ENCODE results near the gene OVCH1. TPM values are rescaled to one million over a fixed set of nuclear protein-coding genes. Genes with fewer than 3 reads are reported as not detected.

OVCH1 gene
- total RNA-seq, 1 experiment from 2014 or later, result not detected

- no peak for DNase-seq
- no peaks in the 10 kb centered on the region for H3K4me1 Mint-ChIP-seq (ENCODE audit: low read depth, unreplicated experiment)
- H3K27ac Mint-ChIP-seq (ENCODE audit: unreplicated experiment), result no peak overlapping the region
- Histone ChIP-seq H3K27me3 (replicated peaks; ENCODE audit: control insufficient read depth, insufficient read depth, low read length) (no peaks in the 10 kb centered on the region), H3K9me3 (no peaks in the 10 kb centered on the region), H3K4me3 (ENCODE audit: low read depth, low read length) (no peak overlapping the region), H3K36me3 (ENCODE audit: control insufficient read depth, insufficient read depth, low read length) (no peaks in the 10 kb centered on the region), H3K4me1 (no peaks in the 10 kb centered on the region)
- H3K9me3 Mint-ChIP-seq (ENCODE audit: unreplicated experiment), result no peaks in the 10 kb centered on the region
- no TSS peak for BruUV-seq (replicated peaks)
- no peaks in the 10 kb centered on the region for H3K36me3 Mint-ChIP-seq (ENCODE audit: insufficient read depth, unreplicated experiment)
- TF ChIP-seq CTCF (IDR thresholded peaks at IDR 0.05; ENCODE audit: insufficient read depth in 1 of 2, low read depth in 1 of 2, low read length in 1 of 2, severe bottlenecking in 1 of 2, unreplicated experiment in 1 of 2), result no peak
- ChIA-PET CTCF (no interaction called here), POLR2A (no interaction called here)
- intact Hi-C loops (cut with micrococcal nuclease; ENCODE audit: unreplicated experiment), result no loop called here
- peaks cover 8% of the 10 kb centered on the region for H3K27me3 Mint-ChIP-seq (ENCODE audit: insufficient read depth, unreplicated experiment)
- H3K4me3 Mint-ChIP-seq (ENCODE audit: unreplicated experiment), result no peak overlapping the region
These were observed 24.5 kb upstream of the OVCH1 start for GRCh38 chr12:29521951-29522350.

- intact Hi-C loops (cut with micrococcal nuclease; ENCODE audit: unreplicated experiment), result loop anchor here (1.0 to 5.0 kb wide), 5 partner anchors 615 to 1325 kb away; no protein-coding TSS in a partner anchor
- H3K4me1 Mint-ChIP-seq (ENCODE audit: low read depth, unreplicated experiment), result no peaks in the 10 kb centered on the region
- H3K4me3 ChIP-seq (ENCODE audit: low read depth, low read length), result no peak overlapping the region
- H3K27ac Mint-ChIP-seq (ENCODE audit: unreplicated experiment), result no peak overlapping the region
- POLR2A ChIA-PET, result no interaction called here
- peak; percentile 64 to 70 for TF ChIP-seq CTCF (IDR thresholded peaks at IDR 0.05; ENCODE audit: insufficient read depth in 1 of 2, low read depth in 1 of 2, low read length in 1 of 2, severe bottlenecking in 1 of 2, unreplicated experiment in 1 of 2)
- no peaks in the 10 kb centered on the region for H3K27me3 ChIP-seq (replicated peaks; ENCODE audit: control insufficient read depth, insufficient read depth, low read length)
- no peak overlapping the region for H3K4me3 Mint-ChIP-seq (ENCODE audit: unreplicated experiment)
- no peaks in the 10 kb centered on the region for H3K9me3 ChIP-seq
- peaks cover 12% of the 10 kb centered on the region for H3K27me3 Mint-ChIP-seq (ENCODE audit: insufficient read depth, unreplicated experiment)
- no peaks in the 10 kb centered on the region for H3K36me3 Mint-ChIP-seq (ENCODE audit: insufficient read depth, unreplicated experiment)
- H3K4me1 ChIP-seq, result no peaks in the 10 kb centered on the region
- peak in 1 of 2 experiments; percentile 43 for DNase-seq
- CTCF ChIA-PET, result interaction anchor here (1.2 kb wide), 1 partner anchor 8 kb away, joined by 3 read pairs; no protein-coding TSS in a partner anchor
- no peaks in the 10 kb centered on the region for H3K36me3 ChIP-seq (ENCODE audit: control insufficient read depth, insufficient read depth, low read length)
- BruUV-seq (replicated peaks), result no TSS peak
- H3K9me3 Mint-ChIP-seq (ENCODE audit: unreplicated experiment), result no peaks in the 10 kb centered on the region
These were observed 22.2 kb upstream of the OVCH1 start for GRCh38 chr12:29519585-29520182.

GRCh38 chr12:29518407-29518806 lies 20.9 kb upstream of the OVCH1 start:
- intact Hi-C loops (cut with micrococcal nuclease; ENCODE audit: unreplicated experiment), result loop anchor here (2.0 to 5.0 kb wide), 2 partner anchors 999 to 1326 kb away; no protein-coding TSS in a partner anchor
- no TSS peak for BruUV-seq (replicated peaks)
- Mint-ChIP-seq H3K4me3 (ENCODE audit: unreplicated experiment) (no peak overlapping the region), H3K27me3 (ENCODE audit: insufficient read depth, unreplicated experiment) (peaks cover 9% of the 10 kb centered on the region), H3K27ac (ENCODE audit: unreplicated experiment) (no peak overlapping the region), H3K4me1 (ENCODE audit: low read depth, unreplicated experiment) (no peaks in the 10 kb centered on the region), H3K36me3 (ENCODE audit: insufficient read depth, unreplicated experiment) (no peaks in the 10 kb centered on the region), H3K9me3 (ENCODE audit: unreplicated experiment) (no peaks in the 10 kb centered on the region)
- no peak for TF ChIP-seq CTCF (IDR thresholded peaks at IDR 0.05; ENCODE audit: insufficient read depth in 1 of 2, low read depth in 1 of 2, low read length in 1 of 2, severe bottlenecking in 1 of 2, unreplicated experiment in 1 of 2)
- CTCF ChIA-PET, result no interaction called here
- POLR2A ChIA-PET, result no interaction called here
- Histone ChIP-seq H3K9me3 (no peaks in the 10 kb centered on the region), H3K36me3 (ENCODE audit: control insufficient read depth, insufficient read depth, low read length) (no peaks in the 10 kb centered on the region), H3K4me3 (ENCODE audit: low read depth, low read length) (no peak overlapping the region), H3K4me1 (no peaks in the 10 kb centered on the region), H3K27me3 (replicated peaks; ENCODE audit: control insufficient read depth, insufficient read depth, low read length) (no peaks in the 10 kb centered on the region)
- no peak for DNase-seq
